Adrenal gland (tissue), 5 donors: ENCODE results near the gene DMAC2L.

Experiments
- POLR2A ChIP-seq, 2 donors: fragments of 450-650 bp; IDR thresholded peaks; one replicate each; pipeline ENCODE4 v1.6.1; 2017; ENCODE audit warnings: antibody characterized with exemption in 2 of 2, mild to moderate bottlenecking in 2 of 2, moderate library complexity in 1 of 2
- TF ChIP-seq, protein P1 (sequence below), 6 experiments: fragments of 450-650 bp in 4 of 6; fragments of 200-600 bp in 2 of 6; sonication (generic) in 1 of 6; IDR thresholded peaks; 1 replicate in 5 of 6; 2 replicates in 1 of 6; pipeline versions ENCODE4 v1.5.1 to v1.8.0; 2016 to 2021; ENCODE audit warnings: antibody characterized with exemption in 6 of 6, mild to moderate bottlenecking in 2 of 6, moderate library complexity in 1 of 6
- donor health status: DM: no; HTN: no; CAD: no.

DNA sequence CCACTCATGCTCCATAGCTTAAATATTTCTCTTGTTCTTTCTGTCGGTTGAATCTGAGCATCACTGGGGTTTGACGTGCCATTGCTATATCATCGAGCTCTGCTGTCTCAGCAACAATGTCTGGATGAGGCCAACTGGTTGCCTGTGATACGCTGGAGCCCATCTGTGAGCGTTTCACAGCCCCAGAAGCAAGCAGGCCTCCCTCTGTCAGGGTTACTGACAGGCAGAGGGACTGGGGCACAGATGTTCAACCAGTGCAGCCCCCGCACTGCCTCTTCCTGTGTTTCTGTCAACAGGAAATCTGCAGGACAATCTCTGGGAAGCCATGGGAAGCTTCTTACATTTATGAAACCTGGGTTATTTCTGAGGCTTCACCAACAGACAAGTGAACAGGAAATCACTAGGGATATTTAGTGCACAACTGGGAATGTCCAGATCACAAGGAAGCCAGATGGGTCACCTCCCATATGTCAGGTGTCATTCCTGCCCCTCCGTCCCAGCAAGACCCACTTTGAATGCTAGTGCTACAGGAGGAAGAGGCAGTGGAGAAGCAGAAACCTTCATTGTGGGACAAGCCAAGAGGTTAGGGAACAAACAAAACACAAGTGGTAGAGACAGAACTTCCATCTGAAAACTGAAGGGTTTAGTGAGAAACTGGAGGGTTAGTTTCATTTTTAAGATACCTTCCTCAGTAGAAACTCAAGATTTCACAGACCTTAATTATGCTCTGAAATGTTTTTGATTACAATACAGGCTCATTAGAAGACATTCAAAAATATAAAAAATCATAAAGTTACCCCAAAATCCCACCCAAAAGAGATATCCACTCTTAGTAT, 24.1 kb downstream of the DMAC2L start:
- TF ChIP-seq POLR2A (IDR thresholded peaks at IDR 0.05) = no peak
- TF ChIP-seq, protein P1, sequence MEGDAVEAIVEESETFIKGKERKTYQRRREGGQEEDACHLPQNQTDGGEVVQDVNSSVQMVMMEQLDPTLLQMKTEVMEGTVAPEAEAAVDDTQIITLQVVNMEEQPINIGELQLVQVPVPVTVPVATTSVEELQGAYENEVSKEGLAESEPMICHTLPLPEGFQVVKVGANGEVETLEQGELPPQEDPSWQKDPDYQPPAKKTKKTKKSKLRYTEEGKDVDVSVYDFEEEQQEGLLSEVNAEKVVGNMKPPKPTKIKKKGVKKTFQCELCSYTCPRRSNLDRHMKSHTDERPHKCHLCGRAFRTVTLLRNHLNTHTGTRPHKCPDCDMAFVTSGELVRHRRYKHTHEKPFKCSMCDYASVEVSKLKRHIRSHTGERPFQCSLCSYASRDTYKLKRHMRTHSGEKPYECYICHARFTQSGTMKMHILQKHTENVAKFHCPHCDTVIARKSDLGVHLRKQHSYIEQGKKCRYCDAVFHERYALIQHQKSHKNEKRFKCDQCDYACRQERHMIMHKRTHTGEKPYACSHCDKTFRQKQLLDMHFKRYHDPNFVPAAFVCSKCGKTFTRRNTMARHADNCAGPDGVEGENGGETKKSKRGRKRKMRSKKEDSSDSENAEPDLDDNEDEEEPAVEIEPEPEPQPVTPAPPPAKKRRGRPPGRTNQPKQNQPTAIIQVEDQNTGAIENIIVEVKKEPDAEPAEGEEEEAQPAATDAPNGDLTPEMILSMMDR (IDR thresholded peaks at IDR 0.05) = no peak
